NK-92 (cell line): ENCODE results near the gene ADGRB3.
"Not testable (repeated sequence)": the region's sequence is repeated elsewhere in the genome, so short reads cannot be mapped to it uniquely, and the experiment has no call there.

Experiments used
- DNase-seq: peaks from one replicate; lab custom pipeline; 2025; ENCODE audit not compliant: unreplicated experiment; lab: John Stamatoyannopoulos, UW

Gene ADGRB3

GRCh38 chr6:69216127-69216526 is 581.0 kb downstream of the ADGRB3 start:
- no peak for DNase-seq

GRCh38 chr6:69217343-69217742 is 582.3 kb downstream of the ADGRB3 start:
- no peak for DNase-seq

- no peak for DNase-seq
These were observed 585.3 kb downstream of the ADGRB3 start for GRCh38 chr6:69220375-69220774.

GRCh38 chr6:69232008-69232407 is 596.9 kb downstream of the ADGRB3 start:
- DNase-seq: no peak

GRCh38 chr6:69232496-69232895 is 597.4 kb downstream of the ADGRB3 start:
- no peak for DNase-seq

GRCh38 chr6:69232911-69233448 is 597.9 kb downstream of the ADGRB3 start:
- DNase-seq: no peak

- no peak for DNase-seq
These were observed 603.0 kb downstream of the ADGRB3 start for GRCh38 chr6:69238067-69238466.

- DNase-seq: no peak
These were observed 611.9 kb downstream of the ADGRB3 start for GRCh38 chr6:69246983-69247382.

GRCh38 chr6:69261010-69261409 is 625.9 kb downstream of the ADGRB3 start:
- DNase-seq: no peak

GRCh38 chr6:69263297-69263696 is 628.2 kb downstream of the ADGRB3 start:
- no peak for DNase-seq

- no peak for DNase-seq
These were observed 630.0 kb downstream of the ADGRB3 start for GRCh38 chr6:69265090-69265489.

- DNase-seq: no peak
These were observed 630.6 kb downstream of the ADGRB3 start for GRCh38 chr6:69265706-69266105.

- no peak for DNase-seq
These were observed 641.1 kb downstream of the ADGRB3 start for GRCh38 chr6:69276204-69276603.

- no peak for DNase-seq
These were observed 644.7 kb downstream of the ADGRB3 start for GRCh38 chr6:69279805-69280204.

GRCh38 chr6:69280858-69281257 is 645.8 kb downstream of the ADGRB3 start:
- no peak for DNase-seq

GRCh38 chr6:69284176-69284730 is 649.2 kb downstream of the ADGRB3 start:
- DNase-seq: no peak

- DNase-seq: no peak
These were observed 650.0 kb downstream of the ADGRB3 start for GRCh38 chr6:69285054-69285453.

GRCh38 chr6:69286331-69286730 is 651.2 kb downstream of the ADGRB3 start:
- DNase-seq: no peak

GRCh38 chr6:69288198-69288597 is 653.1 kb downstream of the ADGRB3 start:
- not testable (repeated sequence) for DNase-seq

GRCh38 chr6:69289689-69290495 is 654.8 kb downstream of the ADGRB3 start:
- no peak for DNase-seq

- DNase-seq: no peak
These were observed 658.4 kb downstream of the ADGRB3 start for GRCh38 chr6:69293471-69293870.

GRCh38 chr6:69294407-69294806 is 659.3 kb downstream of the ADGRB3 start:
- DNase-seq: no peak
